Body of pancreas (tissue), 4 donors: ENCODE results near the gene RBM20.

Source experiments
- POLR2A ChIP-seq, 3 donors: fragments of 450-650 bp; IDR thresholded peaks; one replicate each; pipeline ENCODE4 v1.6.1; 2016; ENCODE audit warnings: antibody characterized with exemption in 3 of 3, mild to moderate bottlenecking in 2 of 3
- TF ChIP-seq, protein P1 (sequence below), 7 experiments: fragments of 450-650 bp in 4 of 7; fragments of 200-600 bp in 3 of 7; sonication (generic) in 3 of 7; IDR thresholded peaks; one replicate each; pipeline ENCODE4 v1.5.1; 2016 to 2019; ENCODE audit warnings: antibody characterized with exemption in 7 of 7

DNA sequence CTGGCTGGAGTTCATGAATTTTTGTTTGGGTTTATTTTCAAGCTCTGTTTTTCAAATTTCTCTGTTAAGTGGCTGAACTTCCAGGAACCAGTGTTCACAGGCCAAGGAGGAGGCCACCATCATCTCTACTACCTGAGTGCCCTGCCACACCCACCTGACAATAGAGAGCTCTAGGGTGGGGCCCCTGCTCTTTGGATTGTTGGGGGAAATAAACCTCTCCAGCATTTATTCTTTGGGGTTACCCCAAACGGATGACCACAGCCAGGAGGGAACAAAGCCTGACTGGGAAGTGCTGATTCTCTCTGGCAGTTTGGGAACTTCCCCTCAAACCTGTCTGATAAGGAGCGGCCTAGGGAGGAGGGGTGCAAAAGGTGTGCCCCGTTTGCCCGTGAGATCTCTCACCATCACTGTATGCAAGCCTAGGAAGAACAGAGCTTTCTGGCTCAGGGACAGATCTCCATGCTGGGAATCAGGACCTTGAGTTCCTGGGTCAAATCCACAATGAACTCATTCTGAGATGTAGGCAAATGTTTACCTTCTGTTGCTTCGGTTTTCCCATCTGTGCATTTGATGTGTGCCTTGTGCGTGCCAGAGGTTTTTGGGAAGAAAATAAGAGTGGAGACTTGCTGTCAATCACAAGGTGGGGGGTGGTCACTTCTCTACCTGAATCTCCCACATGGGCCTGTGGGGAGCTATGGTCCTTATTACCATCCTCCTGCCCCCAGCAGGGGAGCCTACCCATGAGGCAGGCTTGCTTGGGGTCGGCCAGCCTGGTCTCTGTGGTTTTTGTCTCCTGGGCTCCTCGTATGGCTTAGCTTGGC lies 199.9 kb downstream of the RBM20 start:
- TF ChIP-seq, protein P1, sequence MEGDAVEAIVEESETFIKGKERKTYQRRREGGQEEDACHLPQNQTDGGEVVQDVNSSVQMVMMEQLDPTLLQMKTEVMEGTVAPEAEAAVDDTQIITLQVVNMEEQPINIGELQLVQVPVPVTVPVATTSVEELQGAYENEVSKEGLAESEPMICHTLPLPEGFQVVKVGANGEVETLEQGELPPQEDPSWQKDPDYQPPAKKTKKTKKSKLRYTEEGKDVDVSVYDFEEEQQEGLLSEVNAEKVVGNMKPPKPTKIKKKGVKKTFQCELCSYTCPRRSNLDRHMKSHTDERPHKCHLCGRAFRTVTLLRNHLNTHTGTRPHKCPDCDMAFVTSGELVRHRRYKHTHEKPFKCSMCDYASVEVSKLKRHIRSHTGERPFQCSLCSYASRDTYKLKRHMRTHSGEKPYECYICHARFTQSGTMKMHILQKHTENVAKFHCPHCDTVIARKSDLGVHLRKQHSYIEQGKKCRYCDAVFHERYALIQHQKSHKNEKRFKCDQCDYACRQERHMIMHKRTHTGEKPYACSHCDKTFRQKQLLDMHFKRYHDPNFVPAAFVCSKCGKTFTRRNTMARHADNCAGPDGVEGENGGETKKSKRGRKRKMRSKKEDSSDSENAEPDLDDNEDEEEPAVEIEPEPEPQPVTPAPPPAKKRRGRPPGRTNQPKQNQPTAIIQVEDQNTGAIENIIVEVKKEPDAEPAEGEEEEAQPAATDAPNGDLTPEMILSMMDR (IDR thresholded peaks at IDR 0.05), result no peak
- TF ChIP-seq POLR2A (IDR thresholded peaks at IDR 0.05), result peak in 1 of 3 donors; percentile 14
